GM12801 (cell line): Measurements from ENCODE around the gene PRDM5.

Experiments
- CTCF ChIP-seq: IDR thresholded peaks from one replicate; pipeline ENCODE4 v1.5.1; 2011; ENCODE audit warnings: control low read depth; ENCODE audit not compliant: insufficient read length; ENCODE audit errors: extremely low read depth

The PRDM5 gene

DNA sequence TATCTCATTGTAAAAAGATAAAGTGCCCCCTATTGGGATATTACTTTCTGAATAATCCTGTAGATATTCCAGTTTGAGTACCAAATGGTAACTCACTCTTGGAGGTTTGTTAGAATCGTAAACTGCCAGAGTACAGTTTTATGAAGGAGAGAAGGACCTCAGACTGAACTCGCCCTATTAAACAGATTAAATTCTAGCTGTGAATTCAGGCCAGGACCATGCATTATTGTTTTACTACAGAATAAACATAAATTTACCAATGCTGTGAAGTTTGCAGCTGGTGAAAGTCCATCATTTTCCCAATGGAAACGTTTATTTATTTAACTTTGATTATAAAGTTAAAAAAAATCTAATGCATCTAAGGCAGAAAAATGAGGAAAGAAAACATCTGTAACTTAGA is 20.2 kb upstream of the PRDM5 start:
- no peak for TF ChIP-seq CTCF

GRCh38 chr4:120940547-120940946 is 18.0 kb upstream of the PRDM5 start:
- TF ChIP-seq CTCF = no peak

GRCh38 chr4:120939693-120940092 is 17.2 kb upstream of the PRDM5 start:
- TF ChIP-seq CTCF = no peak

GRCh38 chr4:120929847-120930246 is 7.3 kb upstream of the PRDM5 start:
- TF ChIP-seq CTCF = no peak

GRCh38 chr4:120927801-120928409 is 5.4 kb upstream of the PRDM5 start:
- TF ChIP-seq CTCF = no peak

GRCh38 chr4:120926358-120927025 is 4.0 kb upstream of the PRDM5 start:
- no peak for TF ChIP-seq CTCF

GRCh38 chr4:120924931-120925330 is 2.4 kb upstream of the PRDM5 start:
- no peak for TF ChIP-seq CTCF
